ENCODE measurements around the gene BAMBI.

DNA sequence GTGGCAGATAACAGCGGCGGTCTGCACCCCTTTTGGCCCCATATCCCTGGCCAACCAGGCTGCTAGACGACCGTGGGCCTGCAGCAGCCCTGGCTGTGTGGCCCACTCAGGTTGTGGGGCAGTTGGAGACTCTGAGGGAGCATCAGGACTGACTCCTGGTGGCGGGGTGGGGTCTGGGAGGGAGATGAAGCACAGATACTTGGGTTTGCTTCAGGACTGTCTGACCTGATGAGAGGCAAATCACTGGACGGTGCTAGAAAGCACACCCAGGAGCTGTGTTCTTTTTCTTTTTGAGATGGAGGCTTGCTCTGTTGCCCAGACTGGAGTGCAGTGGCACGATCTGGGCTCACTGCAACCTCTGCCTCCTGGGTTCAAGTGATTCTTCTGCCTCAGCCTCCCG is 28.2 kb downstream of the BAMBI start:
- TF ChIP-seq, protein P1, sequence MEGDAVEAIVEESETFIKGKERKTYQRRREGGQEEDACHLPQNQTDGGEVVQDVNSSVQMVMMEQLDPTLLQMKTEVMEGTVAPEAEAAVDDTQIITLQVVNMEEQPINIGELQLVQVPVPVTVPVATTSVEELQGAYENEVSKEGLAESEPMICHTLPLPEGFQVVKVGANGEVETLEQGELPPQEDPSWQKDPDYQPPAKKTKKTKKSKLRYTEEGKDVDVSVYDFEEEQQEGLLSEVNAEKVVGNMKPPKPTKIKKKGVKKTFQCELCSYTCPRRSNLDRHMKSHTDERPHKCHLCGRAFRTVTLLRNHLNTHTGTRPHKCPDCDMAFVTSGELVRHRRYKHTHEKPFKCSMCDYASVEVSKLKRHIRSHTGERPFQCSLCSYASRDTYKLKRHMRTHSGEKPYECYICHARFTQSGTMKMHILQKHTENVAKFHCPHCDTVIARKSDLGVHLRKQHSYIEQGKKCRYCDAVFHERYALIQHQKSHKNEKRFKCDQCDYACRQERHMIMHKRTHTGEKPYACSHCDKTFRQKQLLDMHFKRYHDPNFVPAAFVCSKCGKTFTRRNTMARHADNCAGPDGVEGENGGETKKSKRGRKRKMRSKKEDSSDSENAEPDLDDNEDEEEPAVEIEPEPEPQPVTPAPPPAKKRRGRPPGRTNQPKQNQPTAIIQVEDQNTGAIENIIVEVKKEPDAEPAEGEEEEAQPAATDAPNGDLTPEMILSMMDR (IDR thresholded peaks at IDR 0.05): no peak
- TF ChIP-seq POLR2A (IDR thresholded peaks at IDR 0.05): no peak

Measured in uterus (tissue), 2 donors.